T-cell (primary cell): ENCODE results near the gene GADL1. TPM values are rescaled to one million over a fixed set of nuclear protein-coding genes. Genes with fewer than 3 reads are reported as not detected.

Experiments used
- ATAC-seq, 4 experiments: fragments of 200-7000 bp in 3 of 4; fragments of 150-1000 bp in 1 of 4; cut with Tn5 transposase; replicated peaks in 1 of 4; 1 replicate in 3 of 4; 2 replicates in 1 of 4; pipeline ENCODE4 v1.10.0; 2021; ENCODE audit warnings: moderate library complexity in 3 of 4, mild to moderate bottlenecking in 2 of 4, moderate number of reproducible peaks in 1 of 4
- CTCF ChIA-PET, 2 donors: fragments of 300-600 bp; sonication (Branson Sonifier 250); formaldehyde crosslinking; loops; one replicate each; lab custom pipeline; 2022; ENCODE audit warnings: antibody characterized with exemption in 2 of 2; lab: Charles Lee
- POLR2A ChIA-PET, 2 donors: fragments of 300-600 bp; sonication (Branson Sonifier 250); formaldehyde crosslinking; loops; one replicate each; lab custom pipeline; 2022; ENCODE audit warnings: antibody characterized with exemption in 2 of 2; lab: Charles Lee
- DNase-seq, 35 experiments: peaks; one replicate each; pipeline versions ENCODE4 v3.0.0 to v3.0.0-alpha.2; 2013 to 2023
- H3K27ac ChIP-seq: one replicate; pipeline ENCODE4 v1.5.1; 2013; ENCODE audit warnings: low read length
- H3K27me3 ChIP-seq, 2 experiments: replicated peaks in 1 of 2; 1 replicate in 1 of 2; 2 replicates in 1 of 2; pipeline versions ENCODE4 v1.6.1 to v1.7.0; 2013; ENCODE audit warnings: low read length in 1 of 2, mixed read lengths in 1 of 2; ENCODE audit not compliant: control insufficient read depth in 2 of 2, insufficient read depth in 2 of 2; ENCODE audit errors: extremely low read depth in 1 of 2
- H3K36me3 ChIP-seq, 2 donors: 1 replicate in 1 of 2; 2 replicates in 1 of 2; pipeline versions ENCODE4 v1.6.1 to v1.7.0; 2013; ENCODE audit warnings: low read length in 1 of 2; ENCODE audit not compliant: control insufficient read depth in 2 of 2, insufficient read depth in 1 of 2; ENCODE audit errors: extremely low read depth in 1 of 2
- H3K4me1 ChIP-seq, 2 experiments: 1 replicate in 1 of 2; 2 replicates in 1 of 2; pipeline versions ENCODE4 v1.6.1 to v1.7.0; 2013; ENCODE audit warnings: low read length in 2 of 2, mixed read lengths in 1 of 2; ENCODE audit not compliant: insufficient read depth in 2 of 2, control insufficient read depth in 1 of 2; ENCODE audit errors: extremely low read depth in 1 of 2
- H3K4me3 ChIP-seq, 2 donors: 1 replicate in 1 of 2; 2 replicates in 1 of 2; pipeline versions ENCODE4 v1.5.1 to v1.7.0; 2013; ENCODE audit warnings: mild to moderate bottlenecking in 2 of 2, low read length in 1 of 2, moderate library complexity in 1 of 2; ENCODE audit not compliant: control insufficient read depth in 1 of 2; ENCODE audit errors: extremely low read depth in 1 of 2
- H3K9me3 ChIP-seq: 2 replicates; pipeline ENCODE4 v1.7.0; 2013
- H3K27ac Mint-ChIP-seq, 2 donors: one replicate each; pipeline ENCODE4 v1.8.0; 2020 to 2021; ENCODE audit warnings: mild to moderate bottlenecking in 2 of 2, mixed read lengths in 2 of 2
- H3K27me3 Mint-ChIP-seq, 2 donors: one replicate each; pipeline ENCODE4 v1.8.0; 2021 to 2022; ENCODE audit warnings: mixed read lengths in 2 of 2
- H3K36me3 Mint-ChIP-seq: one replicate; pipeline ENCODE4 v1.8.0; 2021; ENCODE audit warnings: mixed read lengths
- H3K4me1 Mint-ChIP-seq, 3 donors: one replicate each; pipeline ENCODE4 v1.8.0; 2020 to 2022; ENCODE audit warnings: mixed read lengths in 3 of 3, mild to moderate bottlenecking in 1 of 3
- H3K4me3 Mint-ChIP-seq, 3 donors: one replicate each; pipeline ENCODE4 v1.8.0; 2020 to 2022; ENCODE audit warnings: mild to moderate bottlenecking in 3 of 3, mixed read lengths in 3 of 3, moderate library complexity in 3 of 3
- H3K9me3 Mint-ChIP-seq, 3 donors: one replicate each; pipeline ENCODE4 v1.8.0; 2020 to 2022; ENCODE audit warnings: mixed read lengths in 3 of 3
- whole genome bisulfite sequencing: methylation state at CpG from one replicate; pipeline ENCODE4 v1.1.5; 2013; ENCODE audit warnings: missing lambda C conversion rate; ENCODE audit not compliant: insufficient coverage; 5-methylcytosine and 5-hydroxymethylcytosine counted together
- total RNA-seq, 35 experiments: library from RNA in 6 of 35; stranded (reverse) in 6 of 35; fragments of 120-200 nt in 1 of 35; gene quantifications; one replicate each; pipeline versions ENCODE4 v1.2.1 to v1.2.4 and lab custom pipeline; 2013 to 2026

The GADL1 gene
- total RNA-seq, 5 donors from 2014 or later (not counting 1 experiment from before 2014, with no cell fraction given): not detected

GRCh38 chr3:30686176-30686575 lies 208.3 kb downstream of the GADL1 start:
- H3K9me3 ChIP-seq: no peaks in the 10 kb centered on the region
- H3K27ac Mint-ChIP-seq: peak overlapping the region; percentile 80 to 94
- no peaks in the 10 kb centered on the region for H3K9me3 Mint-ChIP-seq
- ChIA-PET CTCF (interaction anchor here in 1 of 2 donors (1.7 kb wide), 1 partner anchor 10 kb away, joined by 3 read pairs; no protein-coding TSS in a partner anchor), POLR2A (no interaction called here)
- peaks cover 59 to 77% of the 10 kb centered on the region in 2 experiments for H3K4me1 ChIP-seq
- H3K4me3 ChIP-seq: no peak overlapping the region
- H3K4me3 Mint-ChIP-seq: no peak overlapping the region
- no peak for ATAC-seq
- H3K36me3 ChIP-seq: peaks cover 10 to 94% of the 10 kb centered on the region in 2 donors
- no peak overlapping the region for H3K27ac ChIP-seq
- peaks cover 99% of the 10 kb centered on the region in 3 donors for H3K4me1 Mint-ChIP-seq
- no peak for DNase-seq
- WGBS: no CpG with 5 or more reads among the region's 2 CpGs
- H3K27me3 Mint-ChIP-seq: no peaks in the 10 kb centered on the region
- H3K27me3 ChIP-seq: no peaks in the 10 kb centered on the region
- peaks cover 76% of the 10 kb centered on the region for H3K36me3 Mint-ChIP-seq

GRCh38 chr3:30685267-30685667 lies 209.2 kb downstream of the GADL1 start:
- Mint-ChIP-seq H3K4me3 (peak overlapping the region in 1 of 3 donors; percentile 55), H3K27me3 (no peaks in the 10 kb centered on the region), H3K36me3 (peaks cover 76% of the 10 kb centered on the region), H3K4me1 (peaks cover 99% of the 10 kb centered on the region in 3 donors), H3K9me3 (no peaks in the 10 kb centered on the region), H3K27ac (peak overlapping the region; percentile 80 to 82)
- no CpG with 5 or more reads among the region's 2 CpGs for WGBS
- ATAC-seq (no peak), DNase-seq (no peak)
- Histone ChIP-seq H3K27me3 (no peaks in the 10 kb centered on the region), H3K9me3 (no peaks in the 10 kb centered on the region), H3K27ac (peak overlapping the region; percentile 27), H3K36me3 (peaks cover 7 to 91% of the 10 kb centered on the region in 2 donors), H3K4me1 (peaks cover 60 to 78% of the 10 kb centered on the region in 2 experiments), H3K4me3 (no peak overlapping the region)
- ChIA-PET POLR2A (interaction anchor here in 1 of 2 donors (0.6 kb wide), 1 partner anchor 361 kb away, joined by 3 read pairs; no protein-coding TSS in a partner anchor), CTCF (interaction anchor here (0.5 to 1.7 kb wide), 2 partner anchors 11 to 1125 kb away, joined by 3 to 9 read pairs; no protein-coding TSS in a partner anchor)

- peaks cover 5 to 85% of the 10 kb centered on the region in 2 donors for H3K36me3 ChIP-seq
- no peaks in the 10 kb centered on the region for H3K27me3 ChIP-seq
- peak overlapping the region; percentile 26 for H3K27ac ChIP-seq
- Mint-ChIP-seq H3K27ac (peak overlapping the region; percentile 80 to 82), H3K4me3 (peak overlapping the region in 1 of 3 donors; percentile 50), H3K27me3 (no peaks in the 10 kb centered on the region), H3K9me3 (no peaks in the 10 kb centered on the region), H3K4me1 (peaks cover 97 to 99% (median 98%) of the 10 kb centered on the region in 3 donors), H3K36me3 (peaks cover 75% of the 10 kb centered on the region)
- ATAC-seq (no peak), DNase-seq (no peak)
- ChIA-PET CTCF (no interaction called here), POLR2A (interaction anchor here (0.5 to 0.8 kb wide), 4 partner anchors 9 to 133 kb away, joined by 3 to 5 read pairs (median 4); no protein-coding TSS in a partner anchor)
- no peak overlapping the region for H3K4me3 ChIP-seq
- H3K4me1 ChIP-seq: peaks cover 62 to 78% of the 10 kb centered on the region in 2 experiments
- WGBS: 100% methylated on average over 2 of the region's 3 CpGs
- no peaks in the 10 kb centered on the region for H3K9me3 ChIP-seq
These were observed 210.1 kb downstream of the GADL1 start for GRCh38 chr3:30684356-30684755.

DNA sequence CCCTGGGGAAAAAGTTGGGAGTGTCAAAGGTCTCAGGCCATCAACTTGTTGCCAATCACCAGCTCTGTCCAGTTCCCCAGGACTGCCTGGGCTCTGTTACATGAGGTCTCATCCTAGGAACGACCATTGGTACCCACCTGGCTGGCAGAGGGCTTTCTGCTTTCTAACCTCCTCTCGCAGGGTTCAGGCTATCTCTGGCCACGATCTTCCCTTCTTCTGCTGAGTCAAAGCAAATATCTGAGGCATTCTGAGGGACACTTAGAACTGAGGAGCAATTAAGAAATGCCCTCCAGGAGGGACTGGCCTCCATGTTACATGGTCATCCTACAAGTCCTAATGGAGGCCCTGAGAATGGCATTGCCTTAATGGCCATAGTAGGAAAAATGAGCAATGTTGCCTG lies 210.7 kb downstream of the GADL1 start:
- POLR2A ChIA-PET: interaction anchor here in 1 of 2 donors (0.8 kb wide), 1 partner anchor 20 kb away, joined by 5 read pairs; no protein-coding TSS in a partner anchor
- Histone ChIP-seq H3K36me3 (peaks cover 5 to 85% of the 10 kb centered on the region in 2 donors), H3K27ac (peak overlapping the region; percentile 35), H3K4me1 (peaks cover 62 to 78% of the 10 kb centered on the region in 2 experiments), H3K9me3 (no peaks in the 10 kb centered on the region), H3K4me3 (no peak overlapping the region), H3K27me3 (no peaks in the 10 kb centered on the region)
- Mint-ChIP-seq H3K27ac (peak overlapping the region; percentile 80 to 82), H3K4me1 (peaks cover 97 to 99% (median 98%) of the 10 kb centered on the region in 3 donors), H3K36me3 (peaks cover 75% of the 10 kb centered on the region), H3K27me3 (no peaks in the 10 kb centered on the region), H3K4me3 (peak overlapping the region in 1 of 3 donors; percentile 50), H3K9me3 (no peaks in the 10 kb centered on the region)
- ATAC-seq (no peak), DNase-seq (no peak)
- 83% methylated on average over 1 of the region's 3 CpGs for WGBS
- CTCF ChIA-PET: interaction anchor here in 1 of 2 donors (0.6 kb wide), 1 partner anchor 11 kb away, joined by 6 read pairs; no protein-coding TSS in a partner anchor

- Mint-ChIP-seq H3K4me1 (peaks cover 95 to 98% (median 96%) of the 10 kb centered on the region in 3 donors), H3K4me3 (peak overlapping the region in 1 of 3 donors; percentile 68), H3K27me3 (no peaks in the 10 kb centered on the region), H3K9me3 (no peaks in the 10 kb centered on the region), H3K27ac (peak overlapping the region; percentile 82), H3K36me3 (peaks cover 75% of the 10 kb centered on the region)
- no peak overlapping the region for H3K4me3 ChIP-seq
- peak overlapping the region; percentile 35 for H3K27ac ChIP-seq
- WGBS: no CpG with 5 or more reads among the region's 1 CpG
- no peaks in the 10 kb centered on the region for H3K9me3 ChIP-seq
- peaks cover 54 to 71% of the 10 kb centered on the region in 2 experiments for H3K4me1 ChIP-seq
- POLR2A ChIA-PET: interaction anchor here in 1 of 2 donors (0.5 kb wide), 1 partner anchor 235 kb away, joined by 4 read pairs; no protein-coding TSS in a partner anchor
- H3K36me3 ChIP-seq: peaks cover 2 to 84% of the 10 kb centered on the region in 2 donors
- DNase-seq (no peak), ATAC-seq (no peak)
- H3K27me3 ChIP-seq: no peaks in the 10 kb centered on the region
- CTCF ChIA-PET: interaction anchor here in 1 of 2 donors (1.0 kb wide), 1 partner anchor 9 kb away, joined by 3 read pairs; no protein-coding TSS in a partner anchor
These were observed 211.9 kb downstream of the GADL1 start for GRCh38 chr3:30682434-30683155.

DNA sequence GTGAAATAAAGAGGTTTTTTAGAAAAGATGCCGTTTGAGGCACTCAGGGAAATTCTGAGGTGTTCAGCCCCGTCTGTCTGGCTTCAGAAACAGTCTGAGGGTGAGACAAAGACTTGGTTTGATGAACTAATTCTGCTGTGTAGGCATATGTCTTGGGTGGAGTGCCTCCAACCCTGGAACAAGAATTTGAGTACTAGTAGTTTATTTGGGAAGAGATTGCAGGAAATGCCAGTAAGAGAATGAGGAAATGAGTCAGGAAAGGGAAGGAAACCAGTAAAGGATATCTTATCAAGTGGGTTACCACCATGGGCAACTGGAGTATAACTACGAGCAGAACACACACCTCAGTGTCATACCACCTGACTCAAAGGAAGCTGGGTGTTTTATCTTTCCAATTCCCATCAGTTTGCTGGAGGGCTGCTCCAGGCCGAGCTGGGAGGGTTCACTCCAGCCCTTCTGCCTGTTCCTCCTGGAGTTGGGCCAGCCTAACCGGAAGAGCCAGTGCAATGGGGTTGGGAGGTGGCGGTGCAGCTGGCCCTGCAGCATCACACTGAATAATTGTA lies 212.7 kb downstream of the GADL1 start:
- ChIA-PET POLR2A (interaction anchor here in 1 of 2 donors (0.7 kb wide), 1 partner anchor 77 kb away, joined by 6 read pairs; no protein-coding TSS in a partner anchor), CTCF (interaction anchor here (0.7 to 1.0 kb wide), 3 partner anchors 10 to 285 kb away, joined by 3 read pairs; no protein-coding TSS in a partner anchor)
- Histone ChIP-seq H3K4me3 (no peak overlapping the region), H3K27me3 (no peaks in the 10 kb centered on the region), H3K27ac (peak overlapping the region; percentile 20), H3K36me3 (peaks cover 2 to 84% of the 10 kb centered on the region in 2 donors), H3K4me1 (peaks cover 54 to 74% of the 10 kb centered on the region in 2 experiments), H3K9me3 (no peaks in the 10 kb centered on the region)
- no peaks in the 10 kb centered on the region for H3K9me3 Mint-ChIP-seq
- no peaks in the 10 kb centered on the region for H3K27me3 Mint-ChIP-seq
- H3K36me3 Mint-ChIP-seq: peaks cover 76% of the 10 kb centered on the region
- peak in 1 of 35 experiments; percentile 35 for DNase-seq
- peak overlapping the region; percentile 1 to 68 (median 2) for H3K4me3 Mint-ChIP-seq
- H3K4me1 Mint-ChIP-seq: peaks cover 95 to 98% (median 96%) of the 10 kb centered on the region in 3 donors
- whole genome bisulfite sequencing: 64% methylated on average over 5 of the region's 6 CpGs
- H3K27ac Mint-ChIP-seq: peak overlapping the region; percentile 82
- peak; percentile 36 to 55 (median 46) for ATAC-seq
